Measurements from ENCODE around the gene PLCB1. TPM values are rescaled to one million over a fixed set of nuclear protein-coding genes. Genes with fewer than 3 reads are reported as not detected.

Gene PLCB1
- total RNA-seq, 1 donor from 2014 or later: 37.4 TPM

DNA sequence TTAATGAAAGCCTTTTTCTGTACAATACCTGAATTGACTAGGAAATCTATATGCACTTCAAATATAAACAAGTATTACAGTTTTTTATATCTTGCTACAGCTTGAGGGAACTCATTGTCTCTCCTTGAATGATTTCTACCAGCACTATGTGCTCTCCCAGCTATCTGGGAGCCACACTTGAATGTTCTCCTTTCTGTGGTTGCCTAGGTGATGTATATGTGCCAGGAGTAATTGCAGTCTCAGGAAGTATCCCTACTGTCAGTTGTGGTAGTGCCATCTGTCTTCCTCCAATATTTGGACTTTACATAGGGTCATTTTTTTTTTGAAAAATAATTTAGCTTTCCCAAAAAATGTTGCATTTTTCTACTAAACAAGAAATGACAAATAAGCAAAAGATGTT lies 648.8 kb downstream of the PLCB1 start:
- TF ChIP-seq, protein P1, sequence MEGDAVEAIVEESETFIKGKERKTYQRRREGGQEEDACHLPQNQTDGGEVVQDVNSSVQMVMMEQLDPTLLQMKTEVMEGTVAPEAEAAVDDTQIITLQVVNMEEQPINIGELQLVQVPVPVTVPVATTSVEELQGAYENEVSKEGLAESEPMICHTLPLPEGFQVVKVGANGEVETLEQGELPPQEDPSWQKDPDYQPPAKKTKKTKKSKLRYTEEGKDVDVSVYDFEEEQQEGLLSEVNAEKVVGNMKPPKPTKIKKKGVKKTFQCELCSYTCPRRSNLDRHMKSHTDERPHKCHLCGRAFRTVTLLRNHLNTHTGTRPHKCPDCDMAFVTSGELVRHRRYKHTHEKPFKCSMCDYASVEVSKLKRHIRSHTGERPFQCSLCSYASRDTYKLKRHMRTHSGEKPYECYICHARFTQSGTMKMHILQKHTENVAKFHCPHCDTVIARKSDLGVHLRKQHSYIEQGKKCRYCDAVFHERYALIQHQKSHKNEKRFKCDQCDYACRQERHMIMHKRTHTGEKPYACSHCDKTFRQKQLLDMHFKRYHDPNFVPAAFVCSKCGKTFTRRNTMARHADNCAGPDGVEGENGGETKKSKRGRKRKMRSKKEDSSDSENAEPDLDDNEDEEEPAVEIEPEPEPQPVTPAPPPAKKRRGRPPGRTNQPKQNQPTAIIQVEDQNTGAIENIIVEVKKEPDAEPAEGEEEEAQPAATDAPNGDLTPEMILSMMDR (IDR thresholded peaks at IDR 0.05; ENCODE audit: partially characterized antibody, unreplicated experiment): no peak
- H3K9me3 Mint-ChIP-seq (ENCODE audit: unreplicated experiment): no peaks in the 10 kb centered on the region

DNA sequence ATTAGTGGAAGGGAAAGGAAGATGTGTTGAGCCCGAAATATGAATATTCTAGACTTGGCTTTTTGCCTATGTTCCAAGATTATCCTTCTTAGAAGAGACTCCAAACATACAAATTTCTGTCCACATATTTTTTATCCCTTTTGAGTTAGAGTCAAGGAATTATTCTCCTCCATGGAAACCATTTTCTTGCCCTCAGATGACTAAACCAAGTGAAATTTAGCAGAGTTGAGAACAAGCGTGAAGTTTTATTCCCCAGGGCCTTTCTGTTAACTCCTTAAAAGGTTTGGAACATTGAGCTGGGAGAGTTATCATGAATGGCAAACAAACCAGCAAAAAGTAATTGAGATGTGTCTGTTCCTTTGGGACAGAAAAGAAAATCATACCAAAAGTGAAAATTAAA lies 650.7 kb downstream of the PLCB1 start:
- Mint-ChIP-seq H3K27ac (ENCODE audit: unreplicated experiment) (no peak overlapping the region), H3K27me3 (ENCODE audit: unreplicated experiment) (no peaks in the 10 kb centered on the region), H3K4me1 (ENCODE audit: low read depth, unreplicated experiment) (peaks cover 2% of the 10 kb centered on the region), H3K4me3 (ENCODE audit: unreplicated experiment) (no peak overlapping the region), H3K36me3 (ENCODE audit: unreplicated experiment) (peaks cover 7% of the 10 kb centered on the region), H3K9me3 (ENCODE audit: unreplicated experiment) (no peaks in the 10 kb centered on the region)
- DNase-seq: no peak
- TF ChIP-seq, protein P1 (IDR thresholded peaks at IDR 0.05; ENCODE audit: partially characterized antibody, unreplicated experiment): no peak

More for the DNA sequence above, 648.8 kb downstream of the PLCB1 start:
- DNase-seq: no peak
- Mint-ChIP-seq H3K36me3 (ENCODE audit: unreplicated experiment) (peaks cover 14% of the 10 kb centered on the region), H3K27me3 (ENCODE audit: unreplicated experiment) (no peaks in the 10 kb centered on the region), H3K4me3 (ENCODE audit: unreplicated experiment) (no peak overlapping the region), H3K27ac (ENCODE audit: unreplicated experiment) (no peak overlapping the region), H3K4me1 (ENCODE audit: low read depth, unreplicated experiment) (peaks cover 2% of the 10 kb centered on the region)

DNA sequence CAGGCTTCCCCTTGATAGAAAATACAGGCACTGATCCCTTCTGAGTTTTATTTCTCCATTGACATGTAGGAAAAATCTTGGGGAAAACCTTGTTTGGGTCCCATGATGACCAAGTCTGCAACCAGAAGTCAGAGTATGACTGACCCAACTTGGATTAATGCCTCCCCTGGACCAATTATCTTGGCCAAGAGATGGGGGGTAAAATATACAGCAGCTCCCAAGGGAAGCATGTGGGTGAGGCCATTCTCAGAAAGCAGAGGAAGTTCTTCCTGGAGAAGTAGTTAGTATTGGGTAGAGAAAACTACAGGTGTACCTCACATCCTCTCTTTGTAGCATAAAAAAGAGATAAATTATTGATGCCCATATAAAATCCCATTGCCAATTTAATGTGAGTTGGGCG lies 651.7 kb downstream of the PLCB1 start:
- H3K4me3 Mint-ChIP-seq (ENCODE audit: unreplicated experiment): no peak overlapping the region
- H3K9me3 Mint-ChIP-seq (ENCODE audit: unreplicated experiment): no peaks in the 10 kb centered on the region
- no peak for DNase-seq
- H3K27ac Mint-ChIP-seq (ENCODE audit: unreplicated experiment): no peak overlapping the region
- TF ChIP-seq, protein P1 (IDR thresholded peaks at IDR 0.05; ENCODE audit: partially characterized antibody, unreplicated experiment): no peak
- H3K36me3 Mint-ChIP-seq (ENCODE audit: unreplicated experiment): peaks cover 7% of the 10 kb centered on the region
- H3K4me1 Mint-ChIP-seq (ENCODE audit: low read depth, unreplicated experiment): no peaks in the 10 kb centered on the region
- H3K27me3 Mint-ChIP-seq (ENCODE audit: unreplicated experiment): no peaks in the 10 kb centered on the region

DNA sequence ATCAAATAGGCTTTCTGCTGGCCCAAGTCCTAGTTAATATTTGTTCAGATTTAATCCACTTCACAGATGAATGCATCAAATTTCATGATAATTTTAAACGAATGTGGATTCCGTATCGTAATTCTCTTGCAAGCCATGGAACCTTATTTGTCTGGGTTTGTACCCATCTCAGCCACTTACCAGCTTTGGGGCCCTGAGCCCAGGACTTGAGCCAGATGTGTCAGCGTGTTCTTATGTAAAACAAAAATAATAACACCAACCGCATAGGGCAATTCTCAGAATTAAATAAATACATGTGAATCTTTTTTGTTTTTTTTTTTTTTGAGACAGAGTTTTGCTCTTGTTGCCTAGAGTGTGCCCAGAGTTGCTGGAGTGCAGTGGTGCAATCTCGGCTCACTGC lies 654.3 kb downstream of the PLCB1 start:
- no peak overlapping the region for H3K4me3 Mint-ChIP-seq (ENCODE audit: unreplicated experiment)
- no peaks in the 10 kb centered on the region for H3K9me3 Mint-ChIP-seq (ENCODE audit: unreplicated experiment)
- H3K4me1 Mint-ChIP-seq (ENCODE audit: low read depth, unreplicated experiment): no peaks in the 10 kb centered on the region
- TF ChIP-seq, protein P1 (IDR thresholded peaks at IDR 0.05; ENCODE audit: partially characterized antibody, unreplicated experiment): no peak
- H3K27ac Mint-ChIP-seq (ENCODE audit: unreplicated experiment): no peak overlapping the region
- no peaks in the 10 kb centered on the region for H3K27me3 Mint-ChIP-seq (ENCODE audit: unreplicated experiment)
- peaks cover 3% of the 10 kb centered on the region for H3K36me3 Mint-ChIP-seq (ENCODE audit: unreplicated experiment)
- DNase-seq: no peak

DNA sequence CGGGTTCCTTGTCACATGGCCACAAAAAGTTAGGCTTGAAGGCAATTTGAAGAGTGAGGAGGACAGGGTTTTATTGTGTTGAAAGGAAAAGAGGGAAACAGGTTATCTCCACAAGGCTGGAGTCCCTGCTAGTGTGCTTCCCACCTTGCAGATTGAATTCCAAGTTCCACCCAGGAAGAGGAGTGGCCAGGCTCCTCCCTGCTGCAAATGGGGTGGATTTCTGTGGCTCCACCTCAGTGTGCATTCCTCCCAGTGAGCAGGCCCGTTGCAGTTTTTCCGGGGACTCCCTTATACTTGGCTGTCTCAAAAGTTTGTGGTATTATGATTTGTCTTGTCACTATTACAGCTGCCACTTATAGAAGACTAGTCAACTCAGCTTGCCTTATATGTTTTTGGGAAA lies 655.0 kb downstream of the PLCB1 start:
- H3K4me1 Mint-ChIP-seq (ENCODE audit: low read depth, unreplicated experiment): no peaks in the 10 kb centered on the region
- no peaks in the 10 kb centered on the region for H3K27me3 Mint-ChIP-seq (ENCODE audit: unreplicated experiment)
- H3K36me3 Mint-ChIP-seq (ENCODE audit: unreplicated experiment): no peaks in the 10 kb centered on the region

More for the DNA sequence above, 655.0 kb downstream of the PLCB1 start:
- no peak for DNase-seq
- H3K9me3 Mint-ChIP-seq (ENCODE audit: unreplicated experiment): no peaks in the 10 kb centered on the region
- no peak overlapping the region for H3K4me3 Mint-ChIP-seq (ENCODE audit: unreplicated experiment)
- TF ChIP-seq, protein P1 (IDR thresholded peaks at IDR 0.05; ENCODE audit: partially characterized antibody, unreplicated experiment): no peak
- H3K27ac Mint-ChIP-seq (ENCODE audit: unreplicated experiment): no peak overlapping the region
